ENCODE measurements around the gene SNRNP35.
"Not testable (repeated sequence)": the region's sequence is repeated elsewhere in the genome, so short reads cannot be mapped to it uniquely, and the experiment has no call there.

The SNRNP35 gene, protein sequence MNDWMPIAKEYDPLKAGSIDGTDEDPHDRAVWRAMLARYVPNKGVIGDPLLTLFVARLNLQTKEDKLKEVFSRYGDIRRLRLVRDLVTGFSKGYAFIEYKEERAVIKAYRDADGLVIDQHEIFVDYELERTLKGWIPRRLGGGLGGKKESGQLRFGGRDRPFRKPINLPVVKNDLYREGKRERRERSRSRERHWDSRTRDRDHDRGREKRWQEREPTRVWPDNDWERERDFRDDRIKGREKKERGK

DNA sequence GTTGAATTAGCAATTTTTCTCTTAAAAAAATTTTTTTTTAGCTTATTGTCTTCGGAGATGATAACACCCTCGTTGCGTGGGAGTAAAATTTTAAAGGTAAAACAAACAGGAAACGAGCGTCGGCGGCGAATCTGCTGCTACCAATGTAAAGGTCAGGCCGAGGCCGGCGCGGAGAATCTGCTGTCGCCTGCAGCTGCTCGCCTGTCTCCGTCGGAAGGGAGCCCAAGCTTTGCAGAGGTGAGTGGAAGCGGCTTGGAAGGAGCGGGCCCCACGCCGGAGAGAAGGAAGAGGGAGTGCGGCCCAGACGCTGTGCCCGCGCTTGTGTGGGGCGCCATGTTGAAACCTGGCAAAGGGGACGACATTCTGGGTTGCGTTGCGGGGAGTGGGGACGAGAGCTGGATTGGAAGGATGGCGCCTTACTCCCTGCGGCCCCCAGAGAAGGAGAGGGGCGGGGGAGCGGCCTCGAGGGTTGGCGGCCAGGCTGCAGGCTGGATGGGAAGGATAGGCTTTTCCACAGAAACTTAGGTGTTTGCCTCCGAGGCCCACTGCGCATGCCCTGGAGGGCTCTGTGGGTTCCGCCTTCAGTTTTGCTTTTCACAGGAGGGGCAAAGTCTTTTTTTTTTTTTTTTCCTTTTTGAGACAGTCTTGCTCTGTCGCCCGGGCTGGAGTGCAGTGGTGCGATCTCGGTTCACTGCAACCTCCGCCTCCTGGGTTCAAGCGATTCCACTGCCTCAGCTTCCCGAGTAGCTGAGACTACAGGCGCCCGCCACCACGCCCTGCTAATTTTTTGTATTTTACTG is at the start of gene SNRNP35:
Gene SNRNP35 (plus strand): TSS at position 160 of the 800 bp plus-strand sequence. CDS start 7,402 bp downstream, outside the sequence.
- Histone ChIP-seq H4K20me1 (ENCODE audit: insufficient read depth) (no peaks in the 10 kb centered on the region), H3K36me3 (ENCODE audit: insufficient read depth) (no peaks in the 10 kb centered on the region), H3K4me2 (peak within 1 kb of the TSS; percentile 42), H3K27ac (peak within 1 kb of the TSS; percentile 98), H3K79me2 (ENCODE audit: insufficient read depth, low read depth) (no peaks in the 10 kb centered on the region), H2AFZ (ENCODE audit: low read depth) (peak within 1 kb of the TSS; percentile 78), H3K27me3 (ENCODE audit: insufficient read depth, low read depth) (no peaks in the 10 kb centered on the region), H3K9ac (peak within 1 kb of the TSS; percentile 98), H3K4me1 (ENCODE audit: low read depth, poor library complexity, severe bottlenecking) (no peaks in the 10 kb centered on the region), H3K4me3 (IDR thresholded peaks at IDR 0.05; ENCODE audit: insufficient read depth, low read depth, low read length) (no peak within 1 kb of the TSS)
- TF ChIP-seq, protein P1, sequence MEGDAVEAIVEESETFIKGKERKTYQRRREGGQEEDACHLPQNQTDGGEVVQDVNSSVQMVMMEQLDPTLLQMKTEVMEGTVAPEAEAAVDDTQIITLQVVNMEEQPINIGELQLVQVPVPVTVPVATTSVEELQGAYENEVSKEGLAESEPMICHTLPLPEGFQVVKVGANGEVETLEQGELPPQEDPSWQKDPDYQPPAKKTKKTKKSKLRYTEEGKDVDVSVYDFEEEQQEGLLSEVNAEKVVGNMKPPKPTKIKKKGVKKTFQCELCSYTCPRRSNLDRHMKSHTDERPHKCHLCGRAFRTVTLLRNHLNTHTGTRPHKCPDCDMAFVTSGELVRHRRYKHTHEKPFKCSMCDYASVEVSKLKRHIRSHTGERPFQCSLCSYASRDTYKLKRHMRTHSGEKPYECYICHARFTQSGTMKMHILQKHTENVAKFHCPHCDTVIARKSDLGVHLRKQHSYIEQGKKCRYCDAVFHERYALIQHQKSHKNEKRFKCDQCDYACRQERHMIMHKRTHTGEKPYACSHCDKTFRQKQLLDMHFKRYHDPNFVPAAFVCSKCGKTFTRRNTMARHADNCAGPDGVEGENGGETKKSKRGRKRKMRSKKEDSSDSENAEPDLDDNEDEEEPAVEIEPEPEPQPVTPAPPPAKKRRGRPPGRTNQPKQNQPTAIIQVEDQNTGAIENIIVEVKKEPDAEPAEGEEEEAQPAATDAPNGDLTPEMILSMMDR (conservative IDR thresholded peaks at IDR 0.05; ENCODE audit: low read depth, low read length) = no peak

GRCh38 chr12:123408619-123409018 is 49.3 kb upstream of the SNRNP35 start:
- not testable (repeated sequence) for H3K27ac ChIP-seq; H3K4me2 ChIP-seq; H3K4me3 ChIP-seq (IDR thresholded peaks at IDR 0.05; ENCODE audit: insufficient read depth, low read depth, low read length); H4K20me1 ChIP-seq (ENCODE audit: insufficient read depth); H3K27me3 ChIP-seq (ENCODE audit: insufficient read depth, low read depth); H2AFZ ChIP-seq (ENCODE audit: low read depth); H3K79me2 ChIP-seq (ENCODE audit: insufficient read depth, low read depth); H3K4me1 ChIP-seq (ENCODE audit: low read depth, poor library complexity, severe bottlenecking); H3K36me3 ChIP-seq (ENCODE audit: insufficient read depth); H3K9ac ChIP-seq

- not testable (repeated sequence) for H3K27me3 ChIP-seq (ENCODE audit: insufficient read depth, low read depth); H3K36me3 ChIP-seq (ENCODE audit: insufficient read depth)
These were observed 48.5 kb upstream of the SNRNP35 start for GRCh38 chr12:123409284-123410040.

GRCh38 chr12:123410041-123410412 is 47.9 kb upstream of the SNRNP35 start:
- no peaks in the 10 kb centered on the region for H3K27me3 ChIP-seq (ENCODE audit: insufficient read depth, low read depth)
- H4K20me1 ChIP-seq (ENCODE audit: insufficient read depth) = no peaks in the 10 kb centered on the region

More at GRCh38 chr12:123409284-123410040, 48.5 kb upstream of the SNRNP35 start:
- not testable (repeated sequence) for H3K4me1 ChIP-seq (ENCODE audit: low read depth, poor library complexity, severe bottlenecking); H3K79me2 ChIP-seq (ENCODE audit: insufficient read depth, low read depth); H3K4me3 ChIP-seq (IDR thresholded peaks at IDR 0.05; ENCODE audit: insufficient read depth, low read depth, low read length); H3K9ac ChIP-seq; H3K4me2 ChIP-seq; H4K20me1 ChIP-seq (ENCODE audit: insufficient read depth); H2AFZ ChIP-seq (ENCODE audit: low read depth); H3K27ac ChIP-seq

GRCh38 chr12:123421314-123421713 is 36.6 kb upstream of the SNRNP35 start:
- no peak overlapping the region for H3K9ac ChIP-seq
- H3K4me2 ChIP-seq = no peak overlapping the region
- no peaks in the 10 kb centered on the region for H3K4me1 ChIP-seq (ENCODE audit: low read depth, poor library complexity, severe bottlenecking)
- H3K27ac ChIP-seq = no peak overlapping the region
- TF ChIP-seq, protein P1 (conservative IDR thresholded peaks at IDR 0.05; ENCODE audit: low read depth, low read length) = no peak
- H2AFZ ChIP-seq (ENCODE audit: low read depth) = no peak overlapping the region
- H3K27me3 ChIP-seq (ENCODE audit: insufficient read depth, low read depth) = no peaks in the 10 kb centered on the region
- no peak overlapping the region for H3K4me3 ChIP-seq (IDR thresholded peaks at IDR 0.05; ENCODE audit: insufficient read depth, low read depth, low read length)
- no peaks in the 10 kb centered on the region for H3K79me2 ChIP-seq (ENCODE audit: insufficient read depth, low read depth)
- no peaks in the 10 kb centered on the region for H3K36me3 ChIP-seq (ENCODE audit: insufficient read depth)
- no peaks in the 10 kb centered on the region for H4K20me1 ChIP-seq (ENCODE audit: insufficient read depth)

More at GRCh38 chr12:123410041-123410412, 47.9 kb upstream of the SNRNP35 start:
- Histone ChIP-seq H2AFZ (ENCODE audit: low read depth) (no peak overlapping the region), H3K4me1 (ENCODE audit: low read depth, poor library complexity, severe bottlenecking) (no peaks in the 10 kb centered on the region), H3K4me3 (IDR thresholded peaks at IDR 0.05; ENCODE audit: insufficient read depth, low read depth, low read length) (no peak overlapping the region), H3K79me2 (ENCODE audit: insufficient read depth, low read depth) (no peaks in the 10 kb centered on the region), H3K36me3 (ENCODE audit: insufficient read depth) (no peaks in the 10 kb centered on the region), H3K27ac (no peak overlapping the region), H3K9ac (no peak overlapping the region), H3K4me2 (no peak overlapping the region)
- TF ChIP-seq, protein P1 (conservative IDR thresholded peaks at IDR 0.05; ENCODE audit: low read depth, low read length) = no peak
